GM23338 (cell line): ENCODE data around the gene IPO5.

ENCODE experiments used
- EZH2 ChIP-seq: fragments of 200-600 bp; sonication (generic); IDR thresholded peaks from one replicate; pipeline ENCODE4 v1.8.0; 2017; ENCODE audit warnings: antibody characterized with exemption, mild to moderate bottlenecking, low read depth; ENCODE audit not compliant: unreplicated experiment
- POLR2AphosphoS5 ChIP-seq: IDR thresholded peaks from 2 replicates; pipeline ENCODE4 v1.6.1; 2016; ENCODE audit warnings: antibody characterized with exemption, low read depth
- ZNF114 ChIP-seq: fragments of 250-450 bp; sonication (Bioruptor Pico); IDR thresholded peaks from 2 replicates; pipeline ENCODE4 v1.5.0; 2020; ENCODE audit warnings: mild to moderate bottlenecking, moderate library complexity
- TF ChIP-seq, protein P1 (sequence below), 2 experiments: fragments of 200-600 bp in 1 of 2; sonication (generic) in 1 of 2; conservative IDR thresholded peaks; 2 replicates each; pipeline versions ENCODE4 v1.5.1 to v1.6.1; 2016 to 2017; ENCODE audit warnings: antibody characterized with exemption in 2 of 2, low read depth in 2 of 2, mild to moderate bottlenecking in 2 of 2, moderate library complexity in 1 of 2
- TF ChIP-seq, protein P2 (sequence below): IDR thresholded peaks from one replicate; pipeline ENCODE4 v1.6.1; 2018; ENCODE audit warnings: antibody characterized with exemption; ENCODE audit not compliant: unreplicated experiment

DNA sequence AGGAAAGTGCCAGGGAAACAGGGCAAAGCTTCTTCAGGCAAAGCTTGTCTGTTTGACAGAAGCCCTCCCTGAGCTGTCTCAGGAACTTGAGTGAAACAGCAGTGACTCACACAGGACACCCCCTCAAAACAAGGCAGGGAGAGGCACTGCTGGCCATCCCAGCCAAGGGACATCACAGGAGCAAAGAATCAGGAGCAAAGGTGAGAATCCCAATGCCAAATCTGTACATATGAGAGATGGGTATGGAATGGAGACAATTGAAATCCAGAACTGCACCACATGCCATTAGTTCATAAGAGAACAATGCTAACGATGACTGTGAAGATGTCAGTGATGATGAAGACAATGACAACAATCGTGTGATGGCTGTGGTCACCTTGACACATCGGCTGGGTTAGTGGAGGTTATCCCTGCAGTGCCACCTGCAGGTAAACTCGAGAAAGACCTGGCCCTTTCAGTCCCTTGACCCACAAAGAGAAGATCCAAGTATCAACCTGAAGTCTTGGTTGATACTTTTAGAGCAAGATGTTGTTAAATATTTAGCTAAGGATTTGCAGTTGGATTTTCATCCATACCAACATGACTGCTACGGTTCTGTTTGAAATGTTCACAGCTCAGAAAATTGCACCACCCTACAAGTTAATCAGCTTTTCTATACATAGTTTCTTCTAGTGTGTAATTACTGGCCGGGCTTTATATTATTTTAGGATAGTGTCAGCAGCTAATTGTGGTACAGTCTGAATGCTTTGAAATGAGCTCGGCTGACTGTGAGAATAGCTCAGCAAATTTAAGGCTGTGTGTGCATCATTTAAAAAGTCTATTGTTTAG lies 42.0 kb upstream of the IPO5 start:
- TF ChIP-seq, protein P1, sequence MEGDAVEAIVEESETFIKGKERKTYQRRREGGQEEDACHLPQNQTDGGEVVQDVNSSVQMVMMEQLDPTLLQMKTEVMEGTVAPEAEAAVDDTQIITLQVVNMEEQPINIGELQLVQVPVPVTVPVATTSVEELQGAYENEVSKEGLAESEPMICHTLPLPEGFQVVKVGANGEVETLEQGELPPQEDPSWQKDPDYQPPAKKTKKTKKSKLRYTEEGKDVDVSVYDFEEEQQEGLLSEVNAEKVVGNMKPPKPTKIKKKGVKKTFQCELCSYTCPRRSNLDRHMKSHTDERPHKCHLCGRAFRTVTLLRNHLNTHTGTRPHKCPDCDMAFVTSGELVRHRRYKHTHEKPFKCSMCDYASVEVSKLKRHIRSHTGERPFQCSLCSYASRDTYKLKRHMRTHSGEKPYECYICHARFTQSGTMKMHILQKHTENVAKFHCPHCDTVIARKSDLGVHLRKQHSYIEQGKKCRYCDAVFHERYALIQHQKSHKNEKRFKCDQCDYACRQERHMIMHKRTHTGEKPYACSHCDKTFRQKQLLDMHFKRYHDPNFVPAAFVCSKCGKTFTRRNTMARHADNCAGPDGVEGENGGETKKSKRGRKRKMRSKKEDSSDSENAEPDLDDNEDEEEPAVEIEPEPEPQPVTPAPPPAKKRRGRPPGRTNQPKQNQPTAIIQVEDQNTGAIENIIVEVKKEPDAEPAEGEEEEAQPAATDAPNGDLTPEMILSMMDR (conservative IDR thresholded peaks at IDR 0.05; ENCODE audit: low read depth in 2 of 2) = peak; percentile 69 to 89
- TF ChIP-seq EZH2 = no peak
- TF ChIP-seq POLR2AphosphoS5 = no peak
- TF ChIP-seq, protein P2, sequence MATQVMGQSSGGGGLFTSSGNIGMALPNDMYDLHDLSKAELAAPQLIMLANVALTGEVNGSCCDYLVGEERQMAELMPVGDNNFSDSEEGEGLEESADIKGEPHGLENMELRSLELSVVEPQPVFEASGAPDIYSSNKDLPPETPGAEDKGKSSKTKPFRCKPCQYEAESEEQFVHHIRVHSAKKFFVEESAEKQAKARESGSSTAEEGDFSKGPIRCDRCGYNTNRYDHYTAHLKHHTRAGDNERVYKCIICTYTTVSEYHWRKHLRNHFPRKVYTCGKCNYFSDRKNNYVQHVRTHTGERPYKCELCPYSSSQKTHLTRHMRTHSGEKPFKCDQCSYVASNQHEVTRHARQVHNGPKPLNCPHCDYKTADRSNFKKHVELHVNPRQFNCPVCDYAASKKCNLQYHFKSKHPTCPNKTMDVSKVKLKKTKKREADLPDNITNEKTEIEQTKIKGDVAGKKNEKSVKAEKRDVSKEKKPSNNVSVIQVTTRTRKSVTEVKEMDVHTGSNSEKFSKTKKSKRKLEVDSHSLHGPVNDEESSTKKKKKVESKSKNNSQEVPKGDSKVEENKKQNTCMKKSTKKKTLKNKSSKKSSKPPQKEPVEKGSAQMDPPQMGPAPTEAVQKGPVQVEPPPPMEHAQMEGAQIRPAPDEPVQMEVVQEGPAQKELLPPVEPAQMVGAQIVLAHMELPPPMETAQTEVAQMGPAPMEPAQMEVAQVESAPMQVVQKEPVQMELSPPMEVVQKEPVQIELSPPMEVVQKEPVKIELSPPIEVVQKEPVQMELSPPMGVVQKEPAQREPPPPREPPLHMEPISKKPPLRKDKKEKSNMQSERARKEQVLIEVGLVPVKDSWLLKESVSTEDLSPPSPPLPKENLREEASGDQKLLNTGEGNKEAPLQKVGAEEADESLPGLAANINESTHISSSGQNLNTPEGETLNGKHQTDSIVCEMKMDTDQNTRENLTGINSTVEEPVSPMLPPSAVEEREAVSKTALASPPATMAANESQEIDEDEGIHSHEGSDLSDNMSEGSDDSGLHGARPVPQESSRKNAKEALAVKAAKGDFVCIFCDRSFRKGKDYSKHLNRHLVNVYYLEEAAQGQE = no peak
- TF ChIP-seq ZNF114 = no peak
